Measurements from ENCODE around the gene ZNF592. TPM values are rescaled to one million over a fixed set of nuclear protein-coding genes. Genes with fewer than 3 reads are reported as not detected.

ZNF592 gene
- total RNA-seq, 1 donor from 2014 or later: 42.3 TPM

DNA sequence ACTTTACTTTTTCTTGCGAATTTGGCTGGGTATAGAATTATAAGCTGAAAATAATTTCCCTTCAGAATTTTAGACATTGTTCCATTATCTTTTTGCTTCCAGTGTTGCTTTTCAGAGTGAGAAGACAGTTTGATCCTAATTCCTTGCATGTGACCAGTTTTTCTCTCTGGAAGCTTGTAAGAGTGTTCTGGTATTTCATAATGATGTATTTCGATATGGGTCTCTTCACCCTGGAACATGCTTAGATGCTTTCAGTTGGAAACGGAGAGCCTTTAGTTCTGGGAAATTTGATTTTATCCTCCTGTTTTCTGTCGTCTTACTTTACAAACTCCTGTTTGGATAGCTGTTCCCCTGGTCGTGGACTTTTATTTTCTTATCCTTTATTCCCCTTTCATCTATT, 82.6 kb downstream of the ZNF592 start:
- TF ChIP-seq, protein P1, sequence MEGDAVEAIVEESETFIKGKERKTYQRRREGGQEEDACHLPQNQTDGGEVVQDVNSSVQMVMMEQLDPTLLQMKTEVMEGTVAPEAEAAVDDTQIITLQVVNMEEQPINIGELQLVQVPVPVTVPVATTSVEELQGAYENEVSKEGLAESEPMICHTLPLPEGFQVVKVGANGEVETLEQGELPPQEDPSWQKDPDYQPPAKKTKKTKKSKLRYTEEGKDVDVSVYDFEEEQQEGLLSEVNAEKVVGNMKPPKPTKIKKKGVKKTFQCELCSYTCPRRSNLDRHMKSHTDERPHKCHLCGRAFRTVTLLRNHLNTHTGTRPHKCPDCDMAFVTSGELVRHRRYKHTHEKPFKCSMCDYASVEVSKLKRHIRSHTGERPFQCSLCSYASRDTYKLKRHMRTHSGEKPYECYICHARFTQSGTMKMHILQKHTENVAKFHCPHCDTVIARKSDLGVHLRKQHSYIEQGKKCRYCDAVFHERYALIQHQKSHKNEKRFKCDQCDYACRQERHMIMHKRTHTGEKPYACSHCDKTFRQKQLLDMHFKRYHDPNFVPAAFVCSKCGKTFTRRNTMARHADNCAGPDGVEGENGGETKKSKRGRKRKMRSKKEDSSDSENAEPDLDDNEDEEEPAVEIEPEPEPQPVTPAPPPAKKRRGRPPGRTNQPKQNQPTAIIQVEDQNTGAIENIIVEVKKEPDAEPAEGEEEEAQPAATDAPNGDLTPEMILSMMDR (IDR thresholded peaks at IDR 0.05; ENCODE audit: partially characterized antibody, unreplicated experiment): no peak

DNA sequence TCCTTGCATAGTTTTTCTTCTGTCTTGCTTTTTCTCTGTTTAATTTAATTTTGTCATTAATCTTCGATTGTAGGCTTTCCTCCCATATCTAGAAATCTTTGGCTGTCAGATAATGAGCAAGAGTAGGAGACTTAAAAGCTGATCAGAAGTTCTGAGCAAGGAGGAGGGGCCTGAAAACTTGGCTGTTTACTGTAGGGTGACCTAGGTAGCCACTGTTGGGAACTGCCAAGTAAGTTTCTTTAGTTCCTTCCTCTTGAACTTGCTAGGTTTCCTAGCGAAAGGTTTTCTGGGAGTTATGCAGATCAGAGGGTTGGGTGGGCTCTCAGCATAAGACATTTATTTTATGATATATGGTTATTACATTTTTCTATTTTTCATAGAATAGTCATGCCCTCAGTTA, 83.2 kb downstream of the ZNF592 start:
- H3K4me3 Mint-ChIP-seq (ENCODE audit: unreplicated experiment): no peak overlapping the region
- peaks cover 9% of the 10 kb centered on the region for H3K36me3 Mint-ChIP-seq (ENCODE audit: unreplicated experiment)
- TF ChIP-seq, protein P1 (IDR thresholded peaks at IDR 0.05; ENCODE audit: partially characterized antibody, unreplicated experiment): no peak
- peaks cover 5% of the 10 kb centered on the region for H3K27me3 Mint-ChIP-seq (ENCODE audit: unreplicated experiment)
- H3K27ac Mint-ChIP-seq (ENCODE audit: unreplicated experiment): no peak overlapping the region
- no peaks in the 10 kb centered on the region for H3K9me3 Mint-ChIP-seq (ENCODE audit: unreplicated experiment)
- peaks cover 12% of the 10 kb centered on the region for H3K4me1 Mint-ChIP-seq (ENCODE audit: low read depth, unreplicated experiment)
- DNase-seq: no peak

More for the DNA sequence above, 82.6 kb downstream of the ZNF592 start:
- H3K27ac Mint-ChIP-seq (ENCODE audit: unreplicated experiment): no peak overlapping the region
- no peaks in the 10 kb centered on the region for H3K9me3 Mint-ChIP-seq (ENCODE audit: unreplicated experiment)
- H3K4me1 Mint-ChIP-seq (ENCODE audit: low read depth, unreplicated experiment): peaks cover 9% of the 10 kb centered on the region
- no peak overlapping the region for H3K4me3 Mint-ChIP-seq (ENCODE audit: unreplicated experiment)
- H3K27me3 Mint-ChIP-seq (ENCODE audit: unreplicated experiment): peaks cover 3% of the 10 kb centered on the region
- no peak for DNase-seq
- H3K36me3 Mint-ChIP-seq (ENCODE audit: unreplicated experiment): peaks cover 9% of the 10 kb centered on the region

DNA sequence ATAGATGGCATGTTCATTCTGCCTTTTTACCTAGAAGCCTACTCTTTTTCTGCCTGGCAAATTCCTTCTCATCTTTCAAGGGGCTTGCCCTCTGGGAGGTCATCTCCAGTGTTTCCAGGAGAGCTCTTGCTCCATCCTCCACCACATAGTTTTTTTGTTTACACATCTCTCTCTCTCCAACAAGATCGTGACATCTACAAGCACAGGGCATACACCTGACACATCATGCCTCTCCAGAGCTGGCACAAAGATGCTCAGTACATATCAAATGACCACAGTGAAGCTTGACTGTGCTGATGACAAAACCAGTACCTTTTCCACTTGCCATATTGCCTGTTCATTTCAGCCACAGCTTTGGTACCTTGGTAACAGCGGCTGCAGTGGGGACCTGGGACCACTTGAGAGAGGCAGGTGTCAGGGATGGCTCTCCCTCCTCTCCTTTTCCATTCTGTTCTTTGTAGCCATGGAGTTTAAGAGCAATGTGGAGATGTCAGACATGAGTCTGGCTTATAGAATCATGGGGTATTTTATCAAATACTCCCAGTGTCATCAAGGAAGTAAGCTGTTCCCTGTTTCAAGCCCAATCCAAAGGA, 84.2 kb downstream of the ZNF592 start:
- peaks cover 5% of the 10 kb centered on the region for H3K27me3 Mint-ChIP-seq (ENCODE audit: unreplicated experiment)
- H3K4me1 Mint-ChIP-seq (ENCODE audit: low read depth, unreplicated experiment): peaks cover 14% of the 10 kb centered on the region
- TF ChIP-seq, protein P1 (IDR thresholded peaks at IDR 0.05; ENCODE audit: partially characterized antibody, unreplicated experiment): no peak
- H3K4me3 Mint-ChIP-seq (ENCODE audit: unreplicated experiment): no peak overlapping the region
- H3K9me3 Mint-ChIP-seq (ENCODE audit: unreplicated experiment): no peaks in the 10 kb centered on the region
- H3K36me3 Mint-ChIP-seq (ENCODE audit: unreplicated experiment): peaks cover 9% of the 10 kb centered on the region
- DNase-seq: no peak
- no peak overlapping the region for H3K27ac Mint-ChIP-seq (ENCODE audit: unreplicated experiment)

DNA sequence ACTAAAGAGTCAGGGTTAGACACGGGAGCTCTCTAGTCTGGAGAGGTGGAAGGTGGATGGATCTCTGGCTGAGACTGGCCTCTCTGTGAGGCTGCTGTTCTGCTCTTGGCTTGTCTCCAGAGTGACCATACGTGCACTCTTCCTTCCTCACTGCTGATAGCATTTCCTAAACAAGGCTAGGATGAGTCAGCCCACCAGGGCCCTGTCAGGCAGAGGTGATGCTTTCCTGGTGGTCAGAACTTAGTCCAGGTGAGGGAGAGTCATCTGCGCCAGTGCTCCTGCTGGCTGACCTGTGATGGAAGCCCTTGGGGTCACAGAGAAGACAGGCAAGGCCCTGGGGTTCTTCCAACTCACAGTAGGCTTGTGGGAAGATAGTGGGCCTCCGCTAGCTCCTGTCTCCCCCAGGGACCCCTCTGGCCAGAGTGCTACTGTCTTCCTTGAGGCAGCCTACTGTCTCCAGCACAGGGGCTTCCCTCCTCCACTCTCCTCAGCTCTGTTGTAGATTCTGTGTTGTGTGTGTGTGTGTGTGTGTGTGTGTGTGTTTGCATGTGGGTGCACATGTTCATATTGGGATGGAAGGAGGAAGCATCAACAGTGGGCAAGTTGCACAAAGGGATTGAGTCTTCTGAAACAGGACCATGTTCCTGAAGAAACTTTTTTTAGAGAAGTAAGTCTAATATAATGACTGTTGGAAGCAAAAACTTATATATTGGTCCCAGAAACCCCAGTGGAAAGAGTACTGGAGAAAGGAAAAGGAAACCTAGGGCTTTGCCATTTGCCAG, 85.2 kb downstream of the ZNF592 start:
- Mint-ChIP-seq H3K27ac (ENCODE audit: unreplicated experiment) (no peak overlapping the region), H3K4me3 (ENCODE audit: unreplicated experiment) (no peak overlapping the region), H3K36me3 (ENCODE audit: unreplicated experiment) (peaks cover 9% of the 10 kb centered on the region), H3K4me1 (ENCODE audit: low read depth, unreplicated experiment) (peaks cover 14% of the 10 kb centered on the region), H3K27me3 (ENCODE audit: unreplicated experiment) (peaks cover 7% of the 10 kb centered on the region), H3K9me3 (ENCODE audit: unreplicated experiment) (no peaks in the 10 kb centered on the region)
- no peak for DNase-seq
- TF ChIP-seq, protein P1 (IDR thresholded peaks at IDR 0.05; ENCODE audit: partially characterized antibody, unreplicated experiment): no peak
